ENCODE data around the gene ZDHHC24. TPM values are rescaled to one million over a fixed set of nuclear protein-coding genes. Genes with fewer than 3 reads are reported as not detected.

Gene ZDHHC24
- total and polyA plus RNA-seq, 10 of the 15 experiments (the other 5 are each of a cell fraction or from before 2014, with no cell fraction given), result 0.86 to 17.5 (median 6.8) TPM

DNA sequence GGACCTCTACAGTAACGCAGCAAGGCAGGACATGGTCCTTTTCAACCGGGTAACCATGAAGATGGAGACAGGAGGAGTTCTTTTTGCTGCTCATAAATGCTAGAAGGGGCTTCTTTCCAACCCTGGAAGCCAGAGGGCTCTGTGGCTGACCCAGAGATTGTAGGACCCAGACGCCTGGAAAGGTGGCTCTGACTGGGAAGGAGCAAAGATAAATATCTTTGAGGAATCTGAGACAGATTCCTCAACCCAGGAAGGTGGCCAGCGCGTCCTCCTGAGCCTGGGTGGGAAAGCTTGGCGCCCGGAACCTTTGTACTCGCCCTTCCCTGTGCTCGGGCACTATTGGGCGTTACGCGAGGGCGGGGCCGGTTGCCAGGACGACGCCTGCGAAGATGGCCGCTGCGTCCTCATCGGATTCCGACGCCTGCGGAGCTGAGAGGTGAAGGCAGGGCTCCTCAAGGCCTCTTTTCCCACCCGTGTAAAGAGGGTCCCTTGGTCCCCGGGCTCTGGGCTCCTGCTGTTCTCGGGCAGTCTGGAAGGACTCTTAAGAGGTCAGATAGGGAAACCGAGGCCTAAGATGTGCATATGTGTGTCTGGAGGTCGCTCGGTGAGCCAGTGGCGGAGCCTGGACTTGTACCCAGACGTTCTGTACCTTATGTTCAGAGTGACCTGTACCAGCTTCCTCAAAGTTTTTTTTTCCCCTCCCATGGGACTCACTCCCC, 35.4 kb downstream of the ZDHHC24 start, which contains the start of gene BBS1 (continued):
- TF ChIP-seq POLR2AphosphoS2 (IDR thresholded peaks at IDR 0.05; ENCODE audit: low read depth, low read length) (0 out of 2 replicates have a peak, but pooled peaks have one; percentile 44), YY1 (IDR thresholded peaks at IDR 0.05; ENCODE audit: low read depth, low read length) (peak; percentile 99), EED (IDR thresholded peaks at IDR 0.05; ENCODE audit: low read depth) (0 out of 2 replicates have a peak, but pooled peaks have one; percentile 18), CHD4 (IDR thresholded peaks at IDR 0.05) (no peak), TAF1 (IDR thresholded peaks at IDR 0.05; ENCODE audit: borderline replicate concordance, low read depth, low read length) (peak; percentile 85; the same call in 1 of the 2 replicates), NBN (IDR thresholded peaks at IDR 0.05) (0 out of 2 replicates have a peak, but pooled peaks have one; percentile 33), RCOR1 (conservative IDR thresholded peaks at IDR 0.05; ENCODE audit: low read depth, low read length) (no peak), PAX5 (IDR thresholded peaks at IDR 0.05; ENCODE audit: borderline replicate concordance, low read depth, low read length) (no peak), POLR2A (IDR thresholded peaks at IDR 0.05; ENCODE audit: low read depth, low read length) (peak; percentile 85), MEF2B (IDR thresholded peaks at IDR 0.05; ENCODE audit: partially characterized antibody, poor library complexity, severe bottlenecking) (peak; percentile 29), FOS (IDR thresholded peaks at IDR 0.05; ENCODE audit: borderline replicate concordance, extremely low read depth, insufficient read length) (no peak), CEBPB (IDR thresholded peaks at IDR 0.05; ENCODE audit: borderline replicate concordance in 1 of 2, low read depth in 2 of 2, low read length in 2 of 2) (no peak), DPF2 (IDR thresholded peaks at IDR 0.05) (no peak; the same call in 1 of the 2 replicates), RB1 (IDR thresholded peaks at IDR 0.05; ENCODE audit: borderline replicate concordance) (peak; percentile 65; the same call in 1 of the 2 replicates), NFXL1 (IDR thresholded peaks at IDR 0.05; ENCODE audit: borderline replicate concordance) (no peak), SRF (IDR thresholded peaks at IDR 0.05; ENCODE audit: low read depth in 2 of 2, low read length in 2 of 2) (peak in 1 of 2 experiments; percentile 88; a peak in 2 of 4 replicates), MYB (IDR thresholded peaks at IDR 0.05; ENCODE audit: borderline replicate concordance, low read depth, low read length) (no peak), ZSCAN29 (IDR thresholded peaks at IDR 0.05) (no peak)
- TF ChIP-seq, protein P1, sequence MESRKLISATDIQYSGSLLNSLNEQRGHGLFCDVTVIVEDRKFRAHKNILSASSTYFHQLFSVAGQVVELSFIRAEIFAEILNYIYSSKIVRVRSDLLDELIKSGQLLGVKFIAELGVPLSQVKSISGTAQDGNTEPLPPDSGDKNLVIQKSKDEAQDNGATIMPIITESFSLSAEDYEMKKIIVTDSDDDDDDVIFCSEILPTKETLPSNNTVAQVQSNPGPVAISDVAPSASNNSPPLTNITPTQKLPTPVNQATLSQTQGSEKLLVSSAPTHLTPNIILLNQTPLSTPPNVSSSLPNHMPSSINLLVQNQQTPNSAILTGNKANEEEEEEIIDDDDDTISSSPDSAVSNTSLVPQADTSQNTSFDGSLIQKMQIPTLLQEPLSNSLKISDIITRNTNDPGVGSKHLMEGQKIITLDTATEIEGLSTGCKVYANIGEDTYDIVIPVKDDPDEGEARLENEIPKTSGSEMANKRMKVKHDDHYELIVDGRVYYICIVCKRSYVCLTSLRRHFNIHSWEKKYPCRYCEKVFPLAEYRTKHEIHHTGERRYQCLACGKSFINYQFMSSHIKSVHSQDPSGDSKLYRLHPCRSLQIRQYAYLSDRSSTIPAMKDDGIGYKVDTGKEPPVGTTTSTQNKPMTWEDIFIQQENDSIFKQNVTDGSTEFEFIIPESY (IDR thresholded peaks at IDR 0.05), result no peak
- TF ChIP-seq, protein P2, sequence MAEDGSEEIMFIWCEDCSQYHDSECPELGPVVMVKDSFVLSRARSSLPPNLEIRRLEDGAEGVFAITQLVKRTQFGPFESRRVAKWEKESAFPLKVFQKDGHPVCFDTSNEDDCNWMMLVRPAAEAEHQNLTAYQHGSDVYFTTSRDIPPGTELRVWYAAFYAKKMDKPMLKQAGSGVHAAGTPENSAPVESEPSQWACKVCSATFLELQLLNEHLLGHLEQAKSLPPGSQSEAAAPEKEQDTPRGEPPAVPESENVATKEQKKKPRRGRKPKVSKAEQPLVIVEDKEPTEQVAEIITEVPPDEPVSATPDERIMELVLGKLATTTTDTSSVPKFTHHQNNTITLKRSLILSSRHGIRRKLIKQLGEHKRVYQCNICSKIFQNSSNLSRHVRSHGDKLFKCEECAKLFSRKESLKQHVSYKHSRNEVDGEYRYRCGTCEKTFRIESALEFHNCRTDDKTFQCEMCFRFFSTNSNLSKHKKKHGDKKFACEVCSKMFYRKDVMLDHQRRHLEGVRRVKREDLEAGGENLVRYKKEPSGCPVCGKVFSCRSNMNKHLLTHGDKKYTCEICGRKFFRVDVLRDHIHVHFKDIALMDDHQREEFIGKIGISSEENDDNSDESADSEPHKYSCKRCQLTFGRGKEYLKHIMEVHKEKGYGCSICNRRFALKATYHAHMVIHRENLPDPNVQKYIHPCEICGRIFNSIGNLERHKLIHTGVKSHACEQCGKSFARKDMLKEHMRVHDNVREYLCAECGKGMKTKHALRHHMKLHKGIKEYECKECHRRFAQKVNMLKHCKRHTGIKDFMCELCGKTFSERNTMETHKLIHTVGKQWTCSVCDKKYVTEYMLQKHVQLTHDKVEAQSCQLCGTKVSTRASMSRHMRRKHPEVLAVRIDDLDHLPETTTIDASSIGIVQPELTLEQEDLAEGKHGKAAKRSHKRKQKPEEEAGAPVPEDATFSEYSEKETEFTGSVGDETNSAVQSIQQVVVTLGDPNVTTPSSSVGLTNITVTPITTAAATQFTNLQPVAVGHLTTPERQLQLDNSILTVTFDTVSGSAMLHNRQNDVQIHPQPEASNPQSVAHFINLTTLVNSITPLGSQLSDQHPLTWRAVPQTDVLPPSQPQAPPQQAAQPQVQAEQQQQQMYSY (CRISPR knock-in tag; IDR thresholded peaks at IDR 0.05), result no peak
- TF ChIP-seq, protein P3, sequence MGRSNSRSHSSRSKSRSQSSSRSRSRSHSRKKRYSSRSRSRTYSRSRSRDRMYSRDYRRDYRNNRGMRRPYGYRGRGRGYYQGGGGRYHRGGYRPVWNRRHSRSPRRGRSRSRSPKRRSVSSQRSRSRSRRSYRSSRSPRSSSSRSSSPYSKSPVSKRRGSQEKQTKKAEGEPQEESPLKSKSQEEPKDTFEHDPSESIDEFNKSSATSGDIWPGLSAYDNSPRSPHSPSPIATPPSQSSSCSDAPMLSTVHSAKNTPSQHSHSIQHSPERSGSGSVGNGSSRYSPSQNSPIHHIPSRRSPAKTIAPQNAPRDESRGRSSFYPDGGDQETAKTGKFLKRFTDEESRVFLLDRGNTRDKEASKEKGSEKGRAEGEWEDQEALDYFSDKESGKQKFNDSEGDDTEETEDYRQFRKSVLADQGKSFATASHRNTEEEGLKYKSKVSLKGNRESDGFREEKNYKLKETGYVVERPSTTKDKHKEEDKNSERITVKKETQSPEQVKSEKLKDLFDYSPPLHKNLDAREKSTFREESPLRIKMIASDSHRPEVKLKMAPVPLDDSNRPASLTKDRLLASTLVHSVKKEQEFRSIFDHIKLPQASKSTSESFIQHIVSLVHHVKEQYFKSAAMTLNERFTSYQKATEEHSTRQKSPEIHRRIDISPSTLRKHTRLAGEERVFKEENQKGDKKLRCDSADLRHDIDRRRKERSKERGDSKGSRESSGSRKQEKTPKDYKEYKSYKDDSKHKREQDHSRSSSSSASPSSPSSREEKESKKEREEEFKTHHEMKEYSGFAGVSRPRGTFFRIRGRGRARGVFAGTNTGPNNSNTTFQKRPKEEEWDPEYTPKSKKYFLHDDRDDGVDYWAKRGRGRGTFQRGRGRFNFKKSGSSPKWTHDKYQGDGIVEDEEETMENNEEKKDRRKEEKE (IDR thresholded peaks at IDR 0.05), result no peak
- TF ChIP-seq, protein P4, sequence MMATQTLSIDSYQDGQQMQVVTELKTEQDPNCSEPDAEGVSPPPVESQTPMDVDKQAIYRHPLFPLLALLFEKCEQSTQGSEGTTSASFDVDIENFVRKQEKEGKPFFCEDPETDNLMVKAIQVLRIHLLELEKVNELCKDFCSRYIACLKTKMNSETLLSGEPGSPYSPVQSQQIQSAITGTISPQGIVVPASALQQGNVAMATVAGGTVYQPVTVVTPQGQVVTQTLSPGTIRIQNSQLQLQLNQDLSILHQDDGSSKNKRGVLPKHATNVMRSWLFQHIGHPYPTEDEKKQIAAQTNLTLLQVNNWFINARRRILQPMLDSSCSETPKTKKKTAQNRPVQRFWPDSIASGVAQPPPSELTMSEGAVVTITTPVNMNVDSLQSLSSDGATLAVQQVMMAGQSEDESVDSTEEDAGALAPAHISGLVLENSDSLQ (IDR thresholded peaks at IDR 0.05), result no peak

Data from GM12878 (cell line).